Inferior parietal cortex (tissue), 1 donor: ENCODE results near the gene KCNG4.

Experiments used
- DNase-seq: peaks from one replicate; pipeline ENCODE4 v3.0.0-alpha.2; 2016; ENCODE audit errors: extremely low spot score

The KCNG4 gene

DNA sequence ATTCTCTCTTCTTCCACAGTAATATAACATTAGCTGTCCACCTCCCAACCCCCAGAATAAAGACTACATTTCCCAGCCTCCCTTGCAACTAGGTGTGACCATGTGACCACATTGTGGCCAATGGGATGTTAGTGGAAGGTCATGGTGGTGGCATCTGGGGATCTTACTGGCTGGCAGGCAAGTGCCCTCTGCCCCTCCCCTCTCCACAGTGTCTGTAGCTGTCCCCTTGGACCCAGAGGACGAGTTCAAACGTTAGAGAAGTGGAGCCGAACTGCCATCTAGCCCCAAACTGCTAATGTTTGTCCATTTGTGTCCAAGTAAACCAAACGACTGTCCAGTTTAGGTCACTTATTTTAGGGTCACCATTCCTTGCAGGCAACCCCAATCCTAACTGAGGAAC is 26.6 kb upstream of the KCNG4 start:
- peak; percentile 71 for DNase-seq

GRCh38 chr16:84262939-84263338 is 23.1 kb upstream of the KCNG4 start:
- no peak for DNase-seq

DNA sequence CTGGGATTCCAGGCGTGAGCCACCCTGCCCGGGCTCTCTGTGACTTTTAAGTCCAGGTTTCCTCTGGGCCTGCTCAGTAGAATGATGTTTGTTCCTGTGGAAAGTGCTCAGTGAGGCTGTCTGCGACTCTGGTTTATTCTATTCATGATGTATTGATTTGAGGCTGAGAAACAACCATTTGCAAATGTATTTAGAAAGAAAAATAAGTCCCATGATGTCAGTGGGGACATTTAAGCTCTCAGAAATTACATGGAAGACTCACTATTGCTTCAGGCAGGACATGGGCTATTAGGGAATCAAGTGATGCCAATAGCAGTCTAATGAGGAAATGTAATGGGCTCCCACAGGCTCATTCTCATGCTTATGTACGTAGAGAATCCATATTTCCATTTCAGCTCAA is 22.2 kb upstream of the KCNG4 start:
- no peak for DNase-seq

DNA sequence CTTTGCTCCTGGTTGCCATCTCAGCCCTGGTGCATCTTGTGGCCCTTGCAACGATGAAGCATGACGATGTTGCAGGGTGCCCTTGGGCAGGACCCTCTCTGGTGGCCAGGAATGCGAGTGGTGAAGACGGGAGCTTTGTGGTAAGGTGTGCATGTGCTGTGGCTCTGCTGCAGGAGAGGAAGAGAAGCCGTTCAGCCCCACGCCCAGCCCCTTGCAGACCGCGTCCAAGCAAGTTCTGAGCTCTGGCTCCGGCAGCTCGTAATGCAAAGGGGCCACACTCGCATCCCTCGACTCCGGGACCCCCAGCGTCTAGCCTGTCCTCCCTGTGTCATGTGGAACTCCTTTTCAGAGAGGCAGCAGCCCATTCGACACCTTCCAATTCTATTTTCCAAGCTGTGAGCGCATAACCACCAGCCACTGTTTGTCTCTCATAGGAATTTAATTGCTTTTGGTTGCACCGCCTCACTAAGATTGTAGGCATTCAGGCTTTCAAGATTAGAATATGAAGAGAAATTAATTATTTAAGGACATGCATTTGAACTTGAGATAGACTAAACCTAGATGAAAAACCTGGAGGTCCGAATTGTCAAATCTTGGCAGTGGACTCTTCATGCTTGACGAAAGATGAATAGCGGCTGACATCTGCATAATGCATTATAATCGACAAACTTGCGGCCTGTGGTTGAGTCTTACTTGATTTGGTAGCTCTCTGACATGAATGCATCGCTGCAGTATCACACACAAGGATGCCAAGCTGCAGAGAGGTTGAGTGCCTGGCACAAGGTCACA is 21.1 kb upstream of the KCNG4 start:
- no peak for DNase-seq

DNA sequence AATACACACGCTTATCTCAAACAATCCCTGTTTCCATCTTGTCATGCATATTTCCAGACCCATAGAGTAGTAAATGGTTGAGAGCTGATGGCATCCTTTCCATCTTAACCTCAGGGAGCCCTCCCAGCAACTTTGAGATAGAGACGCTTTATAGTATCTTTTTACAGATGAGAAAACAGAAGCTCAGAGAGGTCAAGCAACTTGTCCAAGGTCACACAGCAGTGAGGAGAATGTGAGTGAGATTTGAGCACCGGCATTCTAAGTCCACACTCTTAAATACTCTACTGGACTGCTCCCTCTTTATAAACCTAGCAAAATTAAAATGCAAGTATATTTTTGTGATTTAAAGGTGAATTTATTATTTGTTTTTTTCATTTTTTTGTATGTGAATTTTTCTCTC is 19.9 kb upstream of the KCNG4 start:
- DNase-seq, result no peak

- DNase-seq, result no peak
Observed at GRCh38 chr16:84258266-84258665, 18.5 kb upstream of the KCNG4 start.

GRCh38 chr16:84255050-84255810 is 15.4 kb upstream of the KCNG4 start:
- DNase-seq, result no peak

DNA sequence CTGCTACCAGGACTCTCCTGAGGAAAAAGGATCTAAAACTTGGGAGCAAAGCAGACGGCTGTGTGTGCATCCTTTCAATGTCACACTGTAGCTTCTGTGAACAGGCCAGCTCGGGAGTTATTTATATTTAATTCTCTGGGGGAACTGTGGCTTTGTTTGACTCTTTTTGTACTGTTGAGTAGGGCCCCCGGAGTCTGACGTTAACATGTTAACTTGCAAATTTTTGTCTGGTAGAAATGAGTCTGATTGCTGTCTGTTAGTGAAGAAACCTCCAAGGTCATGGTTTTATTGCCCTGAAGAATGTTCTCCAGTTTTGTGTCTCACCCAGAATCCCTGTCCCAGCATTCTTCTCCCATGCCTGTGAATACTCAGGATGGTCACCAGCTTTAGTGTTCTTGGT is 14.2 kb upstream of the KCNG4 start:
- no peak for DNase-seq

- no peak for DNase-seq
Observed at GRCh38 chr16:84253173-84253572, 13.4 kb upstream of the KCNG4 start.

GRCh38 chr16:84252184-84252583 is 12.4 kb upstream of the KCNG4 start:
- DNase-seq, result no peak

GRCh38 chr16:84247844-84248243 is 8.0 kb upstream of the KCNG4 start:
- DNase-seq, result no peak

DNA sequence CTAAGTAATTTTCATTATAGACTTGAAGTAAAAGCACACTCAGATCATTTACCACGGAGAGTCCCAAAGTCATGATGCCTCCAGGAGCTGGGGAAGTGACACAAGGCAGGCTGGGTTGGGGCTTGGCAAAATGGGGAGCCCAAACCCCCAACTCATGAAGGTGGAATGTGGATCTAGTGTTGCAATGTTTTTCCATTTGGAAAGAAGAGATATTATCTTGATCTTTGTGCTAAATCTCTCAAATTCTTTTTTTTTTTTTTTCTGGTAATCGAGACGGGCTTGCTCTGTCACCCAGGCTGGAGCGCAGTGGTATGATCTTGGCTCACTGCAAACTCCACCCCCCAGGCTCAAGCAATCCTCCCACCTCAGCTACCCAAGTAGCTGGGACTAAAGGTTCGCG is 7.5 kb upstream of the KCNG4 start:
- DNase-seq, result no peak

DNA sequence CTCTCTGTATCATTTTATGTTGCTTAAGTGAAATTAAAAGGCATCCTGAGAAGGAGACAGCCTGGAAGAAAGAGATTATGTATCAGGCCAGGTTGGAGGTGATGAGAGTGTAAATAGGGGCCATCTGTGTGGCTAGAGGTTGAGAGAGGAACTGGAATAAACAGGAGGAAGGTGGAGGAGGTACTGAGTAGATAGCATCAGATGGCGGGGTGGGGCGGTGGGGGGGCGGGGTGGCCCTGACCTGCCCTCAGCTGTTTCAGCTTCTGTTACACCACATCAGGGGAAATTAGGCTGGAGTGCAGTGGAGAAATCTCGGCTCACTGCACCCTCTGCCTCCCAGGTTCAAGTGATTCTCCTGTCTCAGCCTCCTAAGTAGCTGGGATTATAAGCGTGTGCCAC is 6.9 kb upstream of the KCNG4 start:
- DNase-seq, result no peak

GRCh38 chr16:84245956-84246678 is 6.3 kb upstream of the KCNG4 start:
- DNase-seq, result no peak

DNA sequence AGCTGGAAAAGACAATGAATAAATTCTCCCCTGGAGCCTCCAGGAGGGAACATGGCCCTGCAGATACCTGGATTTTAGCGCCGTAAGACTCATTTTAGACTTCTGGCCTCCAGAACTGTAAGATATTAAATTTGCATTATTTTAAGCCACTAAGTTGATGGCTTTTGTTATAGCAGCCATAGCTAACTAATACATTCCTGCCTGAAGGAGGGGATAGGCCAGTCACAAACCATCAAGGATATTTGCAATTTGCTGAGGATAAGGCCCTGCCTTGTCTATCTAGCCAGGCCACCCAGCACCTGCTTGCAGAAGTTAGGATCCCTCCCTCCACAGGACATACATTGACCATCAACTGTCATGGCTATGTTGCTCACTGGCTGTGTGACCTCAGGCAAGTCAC is 4.9 kb upstream of the KCNG4 start:
- DNase-seq, result no peak

GRCh38 chr16:84243732-84244131 is 3.9 kb upstream of the KCNG4 start:
- DNase-seq, result no peak

DNA sequence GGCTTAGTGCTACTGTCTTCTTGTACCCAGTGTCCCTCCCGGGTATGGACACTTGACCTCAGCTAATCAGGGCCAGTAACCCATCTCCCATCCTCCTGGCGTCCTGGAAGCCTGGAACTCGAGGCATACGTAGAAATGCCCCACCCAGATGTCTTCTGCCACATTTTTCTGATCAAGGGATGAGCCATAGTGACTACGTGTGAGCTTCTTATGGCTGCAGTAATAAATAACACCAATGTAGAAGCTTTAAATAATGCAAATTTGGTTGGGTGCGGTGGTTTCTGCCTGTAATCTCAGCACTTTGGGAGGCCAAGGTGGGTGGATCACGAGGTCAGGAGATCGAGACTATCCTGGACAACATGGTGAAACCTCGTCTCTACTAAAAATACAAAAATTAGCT is 3.0 kb upstream of the KCNG4 start:
- no peak for DNase-seq

GRCh38 chr16:84241778-84242177 is 2.0 kb upstream of the KCNG4 start:
- DNase-seq, result no peak

DNA sequence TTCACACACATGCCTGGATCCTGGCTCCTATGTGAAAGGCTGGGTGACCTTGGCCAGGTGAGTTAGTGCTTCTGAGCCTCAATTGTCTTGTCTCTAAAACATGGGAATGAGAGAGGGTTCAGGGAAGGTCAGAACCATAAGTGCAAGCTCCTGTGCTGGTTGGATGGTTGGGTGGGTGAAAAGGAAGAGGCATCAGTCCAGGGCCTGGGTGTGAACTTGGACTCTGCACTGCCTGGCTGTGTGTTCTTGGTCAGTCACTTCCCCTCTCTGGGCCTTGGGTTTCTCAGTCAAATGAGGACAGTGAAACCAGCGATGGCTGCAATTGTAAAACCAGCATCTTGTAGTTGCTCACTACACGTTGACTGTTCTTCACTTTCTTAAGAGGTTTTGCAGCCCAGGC is 643 bp upstream of the KCNG4 start:
- DNase-seq, result no peak

DNA sequence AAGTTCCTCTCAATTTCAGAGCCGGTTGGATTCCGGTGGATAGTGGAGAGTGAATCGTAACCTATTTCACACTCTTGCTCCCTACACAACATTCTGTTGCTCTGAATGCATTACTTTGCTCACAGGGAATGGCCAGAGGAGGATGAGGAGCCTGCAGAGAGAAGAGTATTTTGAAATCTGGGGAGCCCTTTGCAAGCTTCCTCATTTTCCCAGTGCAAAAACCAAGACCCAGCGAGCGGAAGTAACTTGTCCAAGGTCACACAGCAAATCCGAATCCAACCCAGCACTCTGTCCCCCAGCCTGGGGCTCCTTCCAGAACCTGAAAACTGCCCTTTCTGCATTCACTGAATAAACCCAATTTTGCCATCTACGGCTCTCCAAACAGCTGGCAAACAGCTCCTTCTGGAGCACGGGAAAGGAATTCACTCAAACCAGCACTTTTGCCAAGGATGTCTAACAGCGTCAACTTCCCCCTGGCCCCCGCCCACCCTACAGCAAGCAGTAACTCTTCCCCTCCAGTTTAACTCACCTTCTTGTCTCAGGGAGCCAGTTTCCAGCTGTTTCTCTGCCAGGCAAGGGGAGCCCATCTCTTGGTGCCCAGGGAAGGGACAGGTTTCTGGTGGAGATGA is 557 bp downstream of the KCNG4 start:
- no peak for DNase-seq

DNA sequence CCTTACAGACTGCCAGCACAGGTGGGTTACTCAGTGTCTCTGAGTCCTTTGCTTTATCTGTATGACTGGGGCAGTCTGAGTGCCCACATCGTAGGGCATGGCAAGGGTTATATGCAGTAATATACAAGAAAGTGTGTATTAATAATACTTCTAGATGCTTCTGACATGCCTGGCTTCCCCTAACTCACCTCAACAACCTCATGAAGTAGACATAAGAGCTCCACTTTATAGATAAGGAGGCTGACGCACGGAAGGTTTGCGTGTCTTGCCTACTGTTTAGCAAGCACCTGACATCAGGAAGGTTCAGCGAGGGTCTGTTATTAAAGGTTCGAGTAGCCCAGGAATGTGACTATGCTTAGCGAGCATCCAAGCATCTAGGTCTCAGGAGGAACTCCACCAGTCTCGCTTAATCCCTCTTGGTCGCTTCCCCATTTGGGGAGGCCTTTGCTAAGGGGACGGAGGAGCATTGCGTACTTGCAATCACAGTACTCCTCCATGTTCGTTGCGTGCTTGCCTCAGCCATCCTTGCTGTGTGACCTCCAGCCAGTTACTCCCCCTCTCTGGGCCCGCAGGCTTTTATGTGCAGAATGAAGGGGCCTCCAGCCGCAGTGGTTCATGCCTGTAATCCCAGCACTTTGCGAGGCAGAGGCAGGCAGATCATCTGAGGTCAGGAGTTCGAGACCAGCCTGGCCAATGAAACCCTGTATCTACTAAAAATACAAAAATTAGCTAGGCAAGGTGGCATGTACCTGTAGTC is 1.6 kb downstream of the KCNG4 start:
- no peak for DNase-seq

- no peak for DNase-seq
Observed at GRCh38 chr16:84236671-84237070, 3.1 kb downstream of the KCNG4 start.
